ENCODE measurements around the gene CCDC61.

The CCDC61 gene

DNA sequence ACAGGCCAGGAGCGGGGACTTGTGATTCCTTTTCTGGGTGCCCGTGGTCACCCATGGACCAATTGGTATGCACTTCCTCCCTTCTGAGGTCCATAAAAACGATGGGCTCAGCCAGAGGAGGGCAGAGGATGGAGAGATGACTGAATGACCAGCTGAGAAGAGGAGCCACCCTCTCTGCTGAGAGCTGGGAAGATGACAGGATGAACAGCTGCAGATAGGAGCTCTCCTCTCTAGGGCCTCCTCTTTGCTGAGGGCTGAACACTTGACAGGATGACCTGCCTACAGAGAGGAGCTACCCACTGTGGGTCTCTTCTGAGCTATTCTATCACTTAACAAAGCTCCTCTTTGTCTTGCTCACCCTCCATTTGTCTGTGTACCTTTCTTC, 41.5 kb downstream of the CCDC61 start:
- in situ Hi-C loops (cut with HindIII; ENCODE audit: low sequenced_read_pairs), result no loop called here

DNA sequence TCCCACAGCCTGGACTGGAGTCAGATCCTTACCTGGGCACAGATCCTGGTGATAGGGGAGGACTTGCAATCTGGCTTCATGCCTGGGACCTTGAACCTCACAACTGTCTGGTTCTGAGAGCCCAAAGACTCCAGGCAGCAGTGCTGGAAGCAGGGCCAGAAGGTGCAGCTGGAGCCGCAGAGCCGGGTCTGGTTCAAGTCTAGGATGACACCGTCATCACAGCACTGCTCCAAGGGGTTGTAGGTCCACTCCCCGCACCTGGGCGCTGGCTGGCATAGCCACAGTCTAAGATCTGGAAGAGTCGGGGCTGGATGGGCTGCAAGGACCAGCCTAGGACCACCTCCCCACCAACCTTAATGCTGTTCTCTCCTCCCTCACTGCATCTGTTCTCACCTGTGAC, 44.9 kb downstream of the CCDC61 start:
- in situ Hi-C loops (cut with HindIII; ENCODE audit: low sequenced_read_pairs), result no loop called here

DNA sequence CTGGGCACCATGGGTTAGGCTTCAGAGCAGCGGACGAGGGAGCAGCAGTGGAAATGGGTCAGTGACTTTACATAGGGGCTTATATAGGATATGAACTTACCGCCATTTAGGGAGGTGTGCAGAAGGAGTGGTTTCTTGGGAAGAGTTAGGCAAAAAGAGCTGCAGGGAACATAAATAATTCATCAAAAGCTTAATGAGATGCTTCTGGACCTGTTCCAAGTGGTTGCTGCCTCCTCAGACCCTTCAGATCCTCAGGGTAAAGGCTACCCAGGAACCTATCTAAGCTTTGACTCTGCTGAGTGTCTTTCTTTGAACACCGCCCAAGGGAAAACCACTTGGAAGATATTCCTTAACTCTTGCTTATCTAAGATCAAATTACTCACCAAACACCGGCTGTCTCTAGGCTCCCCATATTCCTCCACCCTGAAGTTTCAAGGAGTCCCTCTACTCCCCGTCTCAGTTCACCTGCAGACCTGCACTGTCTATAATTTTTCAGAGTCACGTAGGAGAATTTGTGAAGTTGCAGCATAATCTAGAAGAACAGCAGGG, 45.8 kb downstream of the CCDC61 start, which contains the start of gene IGFL4:
Gene IGFL4 (minus strand): TSS at position 51 of the 549 bp plus-strand sequence. CDS start 40 bp downstream, at position 11.
- in situ Hi-C loops (cut with HindIII; ENCODE audit: low sequenced_read_pairs), result no loop called here

DNA sequence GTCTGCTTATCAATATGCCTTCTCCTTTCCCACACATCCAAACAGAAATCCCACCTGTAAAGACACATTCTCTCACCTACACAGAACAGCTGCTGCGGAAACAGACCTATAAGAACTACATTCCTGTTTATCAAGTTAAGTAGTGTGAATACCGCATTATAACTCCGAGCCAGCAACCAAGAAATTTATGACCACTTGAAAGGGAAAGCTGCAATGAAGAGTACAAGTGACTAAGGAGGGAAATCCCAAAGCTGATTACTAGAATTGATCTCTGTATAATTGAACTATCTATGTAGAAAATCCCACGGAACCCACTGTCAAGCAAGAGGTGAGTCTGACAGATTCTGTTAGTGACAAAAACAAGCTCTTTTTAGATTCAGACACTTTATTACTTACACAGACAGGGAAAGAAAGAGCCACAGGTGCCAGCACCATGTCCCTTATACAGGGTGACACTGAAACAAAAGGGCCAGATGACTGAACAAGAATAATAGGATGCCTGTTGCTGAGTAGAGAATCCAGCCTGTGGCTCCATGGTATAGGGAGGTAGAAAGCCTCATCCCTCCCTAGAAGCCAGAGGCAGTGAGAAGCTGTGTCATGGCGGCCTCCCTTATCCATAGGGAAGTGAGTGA, 47.1 kb downstream of the CCDC61 start:
- in situ Hi-C loops (cut with HindIII; ENCODE audit: low sequenced_read_pairs), result no loop called here

DNA sequence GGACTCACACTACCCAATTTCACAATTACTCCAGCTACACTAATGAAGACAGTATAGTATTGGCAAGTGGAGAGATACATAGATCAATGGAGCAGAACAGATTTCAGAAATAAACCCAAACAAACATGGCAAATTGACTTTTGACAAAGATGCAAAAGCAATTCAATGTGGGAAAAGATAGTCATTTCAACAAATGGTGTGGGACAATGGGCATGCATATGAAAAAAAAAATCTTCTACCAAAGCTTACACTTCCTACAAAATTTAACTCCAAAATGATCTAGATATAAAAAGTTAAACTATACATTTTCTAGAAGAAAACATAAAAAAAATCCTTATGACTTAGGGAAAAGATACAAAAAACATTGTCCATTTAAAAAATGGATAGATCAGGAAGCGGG, 48.3 kb downstream of the CCDC61 start:
- in situ Hi-C loops (cut with HindIII; ENCODE audit: low sequenced_read_pairs), result no loop called here

DNA sequence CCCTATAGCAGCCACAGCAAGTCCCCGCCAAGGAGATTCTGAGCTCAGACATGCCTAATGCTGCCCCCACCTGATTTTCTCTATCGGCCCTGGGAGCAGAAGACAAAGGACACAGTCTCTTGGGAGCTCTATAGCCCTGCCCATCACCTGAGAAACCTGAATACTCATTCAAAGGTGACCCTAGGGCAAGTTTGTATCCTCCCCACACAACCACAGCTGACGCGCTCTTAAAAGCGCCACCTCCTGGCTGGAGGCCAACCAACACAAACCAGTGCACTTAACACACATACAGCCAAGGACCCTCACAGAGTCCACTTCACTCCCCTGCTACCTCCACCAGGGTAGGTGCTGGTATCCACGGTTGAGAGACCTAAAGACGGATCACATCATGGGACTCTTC, 54.3 kb downstream of the CCDC61 start:
- in situ Hi-C loops (cut with HindIII; ENCODE audit: low sequenced_read_pairs), result no loop called here

DNA sequence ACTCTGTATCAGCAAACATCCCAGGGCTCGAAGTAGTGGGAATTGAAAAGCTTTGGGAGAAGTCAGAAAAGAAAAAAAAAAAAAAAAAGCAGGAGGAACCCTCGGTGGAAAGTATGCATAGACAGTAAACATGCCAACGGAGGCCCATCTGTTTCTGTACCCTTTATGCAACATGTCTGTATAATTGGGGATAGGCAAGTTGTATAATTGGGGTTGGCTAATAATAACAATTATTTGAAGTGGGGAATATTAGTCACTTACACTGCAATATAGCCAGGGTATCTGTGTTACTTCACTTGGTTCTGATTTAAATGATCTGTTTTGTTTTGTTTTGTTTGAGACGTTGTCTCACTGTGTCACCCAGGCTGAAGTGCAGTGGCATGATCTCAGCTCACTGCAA, 57.6 kb downstream of the CCDC61 start:
- in situ Hi-C loops (cut with HindIII; ENCODE audit: low sequenced_read_pairs), result no loop called here

DNA sequence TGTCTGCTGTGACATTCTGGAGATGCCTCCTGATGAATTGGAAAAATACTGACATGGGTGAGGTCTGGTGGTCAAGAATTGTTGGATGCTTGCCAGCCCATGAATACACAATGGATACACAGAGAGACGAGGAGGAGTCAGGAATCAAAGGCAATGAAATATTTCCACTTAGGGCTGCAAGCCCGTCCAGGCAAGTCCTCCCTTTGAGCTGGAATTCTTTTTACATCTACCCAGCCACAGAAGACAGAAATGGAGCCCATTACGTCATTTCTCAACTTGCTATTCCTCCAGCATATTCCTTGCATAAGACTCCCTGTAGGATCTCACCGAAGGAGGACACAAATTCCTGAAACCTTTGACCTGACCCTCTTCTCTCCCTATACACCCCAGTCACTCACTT, 61.3 kb downstream of the CCDC61 start:
- in situ Hi-C loops (cut with HindIII; ENCODE audit: low sequenced_read_pairs), result no loop called here

DNA sequence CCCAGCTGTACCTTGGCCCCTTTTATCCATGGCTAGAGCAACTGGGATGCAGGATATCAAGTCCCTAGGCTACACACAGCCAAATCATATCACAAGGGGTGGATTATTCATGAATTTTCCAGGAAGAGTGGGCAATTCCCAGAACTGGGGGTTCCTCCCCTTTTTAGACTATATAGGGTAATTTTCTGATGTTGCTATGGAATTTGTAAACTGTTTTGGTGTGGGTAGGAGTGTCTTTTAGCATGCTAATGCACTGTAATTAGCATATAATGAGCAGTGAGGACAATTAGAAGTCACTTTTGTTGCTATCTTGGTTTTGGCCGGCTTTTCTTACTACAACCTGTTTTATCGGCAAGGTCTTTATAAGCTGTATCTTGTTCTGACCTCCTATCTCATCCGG, 63.5 kb downstream of the CCDC61 start:
- in situ Hi-C loops (cut with HindIII; ENCODE audit: low sequenced_read_pairs), result no loop called here

DNA sequence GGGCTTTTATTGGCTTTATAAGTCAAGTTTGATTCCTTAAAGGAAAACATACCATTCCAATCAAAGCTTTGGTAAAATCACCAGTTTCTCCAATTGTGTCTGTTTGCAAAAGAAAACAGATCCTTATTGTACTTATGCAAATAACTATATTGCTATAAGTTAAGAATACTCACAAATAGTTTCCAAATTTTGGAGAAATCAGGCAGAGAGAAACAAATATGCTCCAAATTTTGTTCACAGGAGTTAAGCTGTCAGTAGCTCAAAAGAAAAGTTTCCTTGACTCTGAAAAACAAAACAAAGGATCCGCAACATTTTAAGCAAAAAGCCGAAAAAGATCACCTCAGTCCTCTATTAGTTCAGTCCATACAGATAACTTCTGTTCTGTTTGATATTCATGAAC, 64.7 kb downstream of the CCDC61 start:
- in situ Hi-C loops (cut with HindIII; ENCODE audit: low sequenced_read_pairs), result no loop called here

DNA sequence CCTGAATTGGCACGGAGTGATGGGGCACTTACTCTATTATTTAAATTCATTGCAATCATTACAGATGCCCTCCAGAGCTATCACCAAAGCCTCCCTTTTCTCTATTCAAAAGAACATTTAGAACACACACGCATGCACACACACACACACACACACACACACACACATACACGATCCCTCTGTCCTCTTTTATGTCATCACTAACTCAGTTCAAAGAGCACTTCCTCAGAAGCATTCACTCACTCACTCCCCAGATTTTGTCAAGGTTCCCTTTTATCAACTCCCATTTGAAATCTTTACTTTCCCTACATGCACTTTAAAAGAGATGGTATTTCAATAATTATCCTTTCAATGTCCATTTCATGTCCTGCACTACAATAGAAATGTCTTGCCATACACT, 67.9 kb downstream of the CCDC61 start:
- in situ Hi-C loops (cut with HindIII; ENCODE audit: low sequenced_read_pairs), result no loop called here

DNA sequence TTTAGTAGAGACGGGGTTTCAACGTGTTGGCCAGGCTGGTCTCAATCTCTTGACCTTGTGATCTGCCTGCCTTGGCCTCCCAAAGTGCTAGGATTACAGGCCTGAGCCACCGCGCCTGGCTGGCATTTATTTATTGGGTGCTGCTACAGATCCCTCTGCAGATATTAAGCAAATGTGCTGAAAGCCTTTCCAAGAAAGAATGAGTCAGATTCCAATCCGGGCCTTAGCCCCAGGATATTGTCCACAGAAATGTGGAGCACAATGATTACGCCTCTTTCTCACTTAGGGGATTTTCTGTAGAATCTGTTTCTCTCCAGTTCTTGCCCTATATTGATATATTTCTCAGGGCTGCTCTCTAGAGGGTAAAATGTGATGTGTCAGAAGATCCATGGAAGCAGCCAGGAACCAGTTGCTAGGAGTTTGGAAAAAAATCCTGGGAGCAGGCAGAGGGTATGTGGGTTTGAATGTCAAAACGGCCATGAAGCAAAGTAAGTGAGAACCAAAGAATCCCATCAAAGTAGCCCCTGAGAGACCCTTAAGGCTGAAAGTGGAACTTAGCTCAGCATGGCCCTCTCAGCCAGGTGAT, 70.3 kb downstream of the CCDC61 start:
- in situ Hi-C loops (cut with HindIII; ENCODE audit: low sequenced_read_pairs), result no loop called here

DNA sequence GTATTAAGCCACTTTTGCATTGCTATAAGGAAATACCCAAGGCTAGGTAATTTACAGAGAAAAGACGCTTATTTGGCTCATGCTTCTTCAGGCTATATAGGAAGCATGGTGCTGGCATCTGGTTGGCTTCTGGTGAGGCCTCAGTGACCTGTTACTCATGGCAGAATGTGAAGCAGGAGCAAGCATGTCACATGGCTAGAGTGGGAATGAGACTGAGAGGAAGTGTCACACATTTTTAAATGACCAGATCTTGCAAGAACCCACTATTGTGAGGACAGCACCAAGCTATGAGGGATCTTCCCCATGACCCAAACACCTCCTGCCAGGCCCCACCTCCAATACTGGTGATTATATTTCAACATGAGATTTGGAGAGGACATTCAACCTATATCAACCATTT, 71.2 kb downstream of the CCDC61 start:
- in situ Hi-C loops (cut with HindIII; ENCODE audit: low sequenced_read_pairs), result no loop called here

DNA sequence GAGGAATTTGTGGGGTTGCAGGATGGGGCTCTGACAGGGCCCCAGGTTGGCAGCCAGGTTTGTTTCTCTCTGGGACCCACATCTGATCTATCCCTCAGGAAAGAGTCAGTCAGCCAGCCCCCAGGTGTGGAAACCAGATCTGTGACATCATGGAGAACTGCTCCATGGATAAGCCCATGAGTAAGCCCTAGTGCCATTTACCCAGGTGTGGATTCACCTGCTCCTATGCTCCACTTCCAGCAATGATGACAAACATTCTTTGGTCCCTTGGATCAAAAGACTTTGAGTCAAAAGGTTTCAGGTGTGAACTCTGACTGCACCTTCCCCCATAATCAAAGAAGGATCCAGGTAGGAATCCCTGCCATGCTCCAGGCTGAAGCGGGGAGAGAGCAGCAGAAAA, 72.4 kb downstream of the CCDC61 start:
- in situ Hi-C loops (cut with HindIII; ENCODE audit: low sequenced_read_pairs), result no loop called here
